MM.1S (cell line): ENCODE data around the gene MAFB.

Experiments used
- EZH2 ChIP-seq: fragments of 300-600 bp; sonication (generic); optimal IDR thresholded peaks from 2 replicates; pipeline ENCODE3; 2017; ENCODE audit warnings: low read depth, mild to moderate bottlenecking, antibody characterized with exemption, low read length, mixed read lengths
- TF ChIP-seq, protein P1 (sequence below): fragments of 300-600 bp; sonication (generic); IDR thresholded peaks from 2 replicates; pipeline ENCODE4 v1.5.1; 2016; ENCODE audit warnings: antibody characterized with exemption, low read length, mixed read lengths

DNA sequence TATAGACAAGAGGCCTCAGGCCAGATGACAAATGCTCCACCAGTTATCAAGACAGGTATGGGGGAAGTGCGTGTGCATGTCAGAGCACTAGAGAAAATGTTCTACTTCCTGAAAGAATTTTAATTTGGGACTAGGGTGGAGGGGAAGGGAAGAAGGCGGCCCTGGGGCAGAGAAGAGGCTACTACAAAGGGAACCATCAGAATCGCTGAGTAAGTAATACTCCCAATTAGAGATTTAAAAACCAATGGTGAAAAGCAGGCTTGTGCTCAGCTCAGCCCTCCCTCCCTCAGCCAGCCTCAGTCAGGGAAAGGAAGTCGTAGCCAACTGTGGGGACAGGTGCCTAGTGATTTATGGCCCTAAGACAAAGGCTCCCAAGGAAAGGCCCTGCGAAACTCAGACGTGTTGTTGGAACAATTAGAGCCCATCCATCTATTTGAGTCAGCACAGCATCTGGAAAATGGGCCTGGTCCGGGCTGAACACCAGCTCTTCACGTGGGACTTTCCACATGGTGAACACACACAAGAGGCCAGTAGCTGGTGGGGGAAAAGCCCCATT, 15.0 kb upstream of the MAFB start:
- TF ChIP-seq, protein P1, sequence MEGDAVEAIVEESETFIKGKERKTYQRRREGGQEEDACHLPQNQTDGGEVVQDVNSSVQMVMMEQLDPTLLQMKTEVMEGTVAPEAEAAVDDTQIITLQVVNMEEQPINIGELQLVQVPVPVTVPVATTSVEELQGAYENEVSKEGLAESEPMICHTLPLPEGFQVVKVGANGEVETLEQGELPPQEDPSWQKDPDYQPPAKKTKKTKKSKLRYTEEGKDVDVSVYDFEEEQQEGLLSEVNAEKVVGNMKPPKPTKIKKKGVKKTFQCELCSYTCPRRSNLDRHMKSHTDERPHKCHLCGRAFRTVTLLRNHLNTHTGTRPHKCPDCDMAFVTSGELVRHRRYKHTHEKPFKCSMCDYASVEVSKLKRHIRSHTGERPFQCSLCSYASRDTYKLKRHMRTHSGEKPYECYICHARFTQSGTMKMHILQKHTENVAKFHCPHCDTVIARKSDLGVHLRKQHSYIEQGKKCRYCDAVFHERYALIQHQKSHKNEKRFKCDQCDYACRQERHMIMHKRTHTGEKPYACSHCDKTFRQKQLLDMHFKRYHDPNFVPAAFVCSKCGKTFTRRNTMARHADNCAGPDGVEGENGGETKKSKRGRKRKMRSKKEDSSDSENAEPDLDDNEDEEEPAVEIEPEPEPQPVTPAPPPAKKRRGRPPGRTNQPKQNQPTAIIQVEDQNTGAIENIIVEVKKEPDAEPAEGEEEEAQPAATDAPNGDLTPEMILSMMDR = no peak
- no peak for TF ChIP-seq EZH2
